HepG2 (cell line): ENCODE data around the gene BANK1. TPM values are rescaled to one million over a fixed set of nuclear protein-coding genes. Genes with fewer than 3 reads are reported as not detected.
A peak's percentile ranks its signal among the peaks of the same experiment; 100 is the strongest.

ENCODE experiments used
- ATAC-seq: fragments of 200-7000 bp; cut with Tn5 transposase; 3 replicates; pipeline ENCODE4 v1.9.1; 2020; ENCODE audit warnings: mild to moderate bottlenecking, moderate library complexity
- BruUV-seq: library from RNA; stranded (reverse); fragments of 400-500 nt; replicated peaks from 2 replicates; lab custom pipeline; 2021; lab: Mats Ljungman, UMichigan
- CTCF ChIA-PET: fragments of 300-600 bp; formaldehyde crosslinking; extraction: SDS; loops from one replicate; lab custom pipeline; 2021; ENCODE audit warnings: low total read pairs, inconsistent platforms, low intra/inter-chr PET ratio; lab: Yijun Ruan, JAX
- POLR2A ChIA-PET: fragments of 350-600 bp; sonication (Branson Sonifier 250); formaldehyde crosslinking; loops from one replicate; lab custom pipeline; 2020; ENCODE audit warnings: antibody characterized with exemption, inconsistent platforms; lab: Yijun Ruan, JAX
- DNase-seq: peaks from one replicate; pipeline ENCODE4 v3.0.0-alpha.2; 2015; ENCODE audit warnings: low spot score
- FAIRE-seq: peaks from 3 replicates; lab custom pipeline; 2011; peaks lifted over from hg19 to GRCh38; lab: Jason Lieb, UNC
- H2AFZ ChIP-seq: one replicate; pipeline ENCODE4 v1.6.1; 2011; ENCODE audit warnings: low read length, inconsistent platforms
- H3K27ac ChIP-seq: fragments of 300-600 bp; 3 replicates; pipeline ENCODE4 v1.8.0; 2011; ENCODE audit warnings: mixed run types, mild to moderate bottlenecking, mixed read lengths, low read length, inconsistent platforms; ENCODE audit not compliant: insufficient read depth; ENCODE audit errors: extremely low read length
- H3K27me3 ChIP-seq, 2 experiments: fragments of 200-600 bp in 1 of 2; 2 replicates in 1 of 2; 3 replicates in 1 of 2; pipeline versions ENCODE4 v1.6.0 to v1.8.0; 2011; ENCODE audit warnings: low read length in 2 of 2, mild to moderate bottlenecking in 2 of 2, moderate library complexity in 2 of 2, inconsistent platforms in 1 of 2; ENCODE audit not compliant: insufficient read depth in 2 of 2, control insufficient read depth in 1 of 2
- H3K36me3 ChIP-seq, 2 experiments: fragments of 200-600 bp in 1 of 2; replicated peaks in 1 of 2; 2 replicates in 1 of 2; 3 replicates in 1 of 2; pipeline versions ENCODE4 v1.5.1 to v1.8.0; 2011; ENCODE audit warnings: low read length in 2 of 2, inconsistent platforms in 1 of 2; ENCODE audit not compliant: insufficient read depth in 2 of 2, control insufficient read depth in 1 of 2
- H3K4me1 ChIP-seq: 2 replicates; pipeline ENCODE4 v1.5.1; 2012; ENCODE audit warnings: low read length, inconsistent platforms; ENCODE audit not compliant: insufficient read depth
- H3K4me2 ChIP-seq: 2 replicates; pipeline ENCODE4 v1.6.0; 2011; ENCODE audit warnings: low read depth, low read length, inconsistent platforms
- H3K4me3 ChIP-seq, 3 experiments: fragments of 200-600 bp in 1 of 3; sonication (generic), shearing (Covaris generic) in 1 of 3; replicated peaks in 1 of 3; 2 replicates each; pipeline ENCODE4 v1.5.1; 2011 to 2016; ENCODE audit warnings: low read length in 3 of 3, inconsistent platforms in 2 of 3, low read depth in 2 of 3, mild to moderate bottlenecking in 2 of 3, control low read depth in 1 of 3, mixed read lengths in 1 of 3; ENCODE audit not compliant: insufficient read depth in 1 of 3
- H3K79me2 ChIP-seq: one replicate; pipeline ENCODE4 v1.6.1; 2011; ENCODE audit warnings: low read length, inconsistent platforms; ENCODE audit not compliant: insufficient read depth
- H3K9ac ChIP-seq: 2 replicates; pipeline ENCODE4 v1.6.0; 2011; ENCODE audit warnings: mild to moderate bottlenecking, low read depth, low read length, inconsistent platforms; ENCODE audit not compliant: insufficient read depth
- H3K9me3 ChIP-seq: 2 replicates; pipeline ENCODE4 v1.5.1; 2012; ENCODE audit warnings: mild to moderate bottlenecking, low read length
- H4K20me1 ChIP-seq: 2 replicates; pipeline ENCODE4 v1.6.0; 2011; ENCODE audit warnings: inconsistent platforms, mild to moderate bottlenecking, low read length, moderate library complexity; ENCODE audit not compliant: insufficient read depth
- CSRNP2 ChIP-seq: sonication (generic); formaldehyde crosslinking; conservative IDR thresholded peaks from 2 replicates; pipeline ENCODE4 v1.8.0; 2022; ENCODE audit warnings: low read depth, missing genetic modification reagents
- MAF1 ChIP-seq: sonication (generic); formaldehyde crosslinking; IDR thresholded peaks from 2 replicates; pipeline ENCODE4 v1.5.0; 2020; ENCODE audit warnings: missing genetic modification reagents, borderline replicate concordance
- NFE2L2 ChIP-seq: fragments of 150-350 bp; IDR thresholded peaks from 2 replicates; pipeline ENCODE4 v1.6.1; 2014; ENCODE audit warnings: low read length
- WGBS: methylation state at CpG from one replicate; pipeline ENCODE4 v1.1.6; 2017; ENCODE audit warnings: low lambda C conversion rate; 5-methylcytosine and 5-hydroxymethylcytosine counted together
- in situ Hi-C: cut with HindIII; loops from 2 replicates; pipeline ENCODE4 v1.10.0; 2017; ENCODE audit warnings: low pct_unique_long_range_greater_than_20kb; ENCODE audit not compliant: extremely low pct_ligation_motif_present
- intact Hi-C: fragments of 100-400 bp; cut with micrococcal nuclease; formaldehyde crosslinking; loops from one replicate; pipeline ENCODE4 v1.10.0; 2022; ENCODE audit not compliant: unreplicated experiment
- polyA plus RNA-seq, 8 experiments: library from polyadenylated mRNA; depleted of rRNA in 3 of 8; stranded (reverse) in 7 of 8; unstranded in 1 of 8; fragments of >200 nt; fragmentation: Illumina TruSeq in 4 of 8; extraction: Trizol in 4 of 8; gene quantifications; 2 replicates each; pipeline versions ENCODE4 v1.2.1 to v1.2.3, GENCODE V29; 2011 to 2016; ENCODE audit warnings: low read depth in 4 of 8, missing spikeins in 1 of 8, mixed read lengths in 1 of 8; ENCODE audit not compliant: insufficient read depth in 1 of 8
- total RNA-seq, 5 experiments: library from RNA; depleted of rRNA; stranded (reverse); fragments of >200 nt; fragmentation: Illumina TruSeq; extraction: Trizol; gene quantifications; 2 replicates each; pipeline ENCODE4 v1.2.3, GENCODE V29; 2016; ENCODE audit warnings: low read depth in 1 of 5
- TF ChIP-seq, protein P1 (sequence below): sonication (generic); formaldehyde crosslinking; IDR thresholded peaks from 2 replicates; pipeline ENCODE4 v1.5.0; 2020; ENCODE audit warnings: mild to moderate bottlenecking, missing genetic modification reagents

Gene BANK1
- total and polyA plus RNA-seq, 2 of the 13 experiments (the other 11 are each of a cell fraction or from before 2014, with no cell fraction given): 0.15 TPM; not detected in 1

GRCh38 chr4:101950258-101950979, 159.9 kb downstream of the BANK1 start:
- no peaks in the 10 kb centered on the region for H4K20me1 ChIP-seq
- H3K4me1 ChIP-seq: no peaks in the 10 kb centered on the region
- intact Hi-C loops: no loop called here
- BruUV-seq: no TSS peak
- H3K4me3 ChIP-seq: no peak overlapping the region
- CTCF ChIA-PET: no interaction called here
- no peak for DNase-seq
- no peaks in the 10 kb centered on the region; a peak in 1 of 5 replicates for H3K27me3 ChIP-seq
- H3K79me2 ChIP-seq: no peaks in the 10 kb centered on the region
- no peak overlapping the region for H2AFZ ChIP-seq
- H3K4me2 ChIP-seq: no peak overlapping the region
- TF ChIP-seq MAF1 (CRISPR knock-in tag) (no peak), CSRNP2 (CRISPR knock-in tag) (no peak), NFE2L2 (0 out of 2 replicates have a peak, but pooled peaks have one; percentile 37)
- TF ChIP-seq, protein P1, sequence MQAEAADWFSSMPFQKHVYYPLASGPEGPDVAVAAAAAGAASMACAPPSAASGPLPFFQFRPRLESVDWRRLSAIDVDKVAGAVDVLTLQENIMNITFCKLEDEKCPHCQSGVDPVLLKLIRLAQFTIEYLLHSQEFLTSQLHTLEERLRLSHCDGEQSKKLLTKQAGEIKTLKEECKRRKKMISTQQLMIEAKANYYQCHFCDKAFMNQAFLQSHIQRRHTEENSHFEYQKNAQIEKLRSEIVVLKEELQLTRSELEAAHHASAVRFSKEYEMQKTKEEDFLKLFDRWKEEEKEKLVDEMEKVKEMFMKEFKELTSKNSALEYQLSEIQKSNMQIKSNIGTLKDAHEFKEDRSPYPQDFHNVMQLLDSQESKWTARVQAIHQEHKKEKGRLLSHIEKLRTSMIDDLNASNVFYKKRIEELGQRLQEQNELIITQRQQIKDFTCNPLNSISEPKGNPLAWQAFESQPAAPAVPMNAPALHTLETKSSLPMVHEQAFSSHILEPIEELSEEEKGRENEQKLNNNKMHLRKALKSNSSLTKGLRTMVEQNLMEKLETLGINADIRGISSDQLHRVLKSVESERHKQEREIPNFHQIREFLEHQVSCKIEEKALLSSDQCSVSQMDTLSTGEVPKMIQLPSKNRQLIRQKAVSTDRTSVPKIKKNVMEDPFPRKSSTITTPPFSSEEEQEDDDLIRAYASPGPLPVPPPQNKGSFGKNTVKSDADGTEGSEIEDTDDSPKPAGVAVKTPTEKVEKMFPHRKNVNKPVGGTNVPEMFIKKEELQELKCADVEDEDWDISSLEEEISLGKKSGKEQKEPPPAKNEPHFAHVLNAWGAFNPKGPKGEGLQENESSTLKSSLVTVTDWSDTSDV (CRISPR knock-in tag): no peak
- TF ChIP-seq, all 625 proteins: peak for 1
- Histone ChIP-seq H3K27ac (no peak overlapping the region), H3K36me3 (no peaks in the 10 kb centered on the region), H3K9ac (no peak overlapping the region), H3K9me3 (no peaks in the 10 kb centered on the region)
- 13% methylated on average over 3 of the region's 3 CpGs for WGBS
- ATAC-seq (no peak), FAIRE-seq (no peak)
- POLR2A ChIA-PET: no interaction called here
- in situ Hi-C loops: no loop called here
